Tibial nerve (tissue), 4 donors: ENCODE results near the gene GPC5.
"Not testable (repeated sequence)": the region's sequence is repeated elsewhere in the genome, so short reads cannot be mapped to it uniquely, and the experiment has no call there.

Experiments
- EP300 ChIP-seq, 2 donors: sonication (generic); formaldehyde crosslinking; IDR thresholded peaks; one replicate each; pipeline ENCODE4 v1.6.1; 2017; ENCODE audit warnings: antibody characterized with exemption in 2 of 2, mild to moderate bottlenecking in 1 of 2
- POLR2A ChIP-seq, 2 donors: fragments of 450-650 bp; IDR thresholded peaks; one replicate each; pipeline ENCODE4 v1.6.1; 2017; ENCODE audit warnings: antibody characterized with exemption in 2 of 2, mild to moderate bottlenecking in 2 of 2, moderate library complexity in 2 of 2
- TF ChIP-seq, protein P1 (sequence below), 5 experiments: fragments of 200-600 bp in 3 of 5; fragments of 450-650 bp in 2 of 5; sonication (generic) in 3 of 5; IDR thresholded peaks; one replicate each; pipeline ENCODE4 v1.5.1; 2016 to 2019; ENCODE audit warnings: antibody characterized with exemption in 5 of 5, mild to moderate bottlenecking in 3 of 5, moderate library complexity in 2 of 5

DNA sequence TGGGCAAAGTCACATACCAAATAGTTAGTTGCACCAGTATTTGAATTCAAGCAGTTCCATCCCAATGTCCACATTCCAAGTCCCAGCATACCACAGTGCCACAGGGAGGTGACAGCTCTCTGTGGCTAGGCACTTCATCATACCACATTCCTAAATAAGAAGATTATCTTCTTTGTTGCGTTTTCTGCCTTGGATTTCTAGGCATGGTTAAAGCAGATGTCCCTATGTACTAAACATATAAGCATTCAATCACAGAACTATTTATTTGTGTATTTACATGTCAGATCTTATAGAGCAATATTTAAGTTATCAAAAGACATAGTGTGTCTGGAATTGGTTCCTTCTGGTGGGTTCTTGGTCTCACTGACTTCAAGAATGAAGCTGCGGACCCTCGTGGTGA, 403.4 kb downstream of the GPC5 start:
- TF ChIP-seq, protein P1, sequence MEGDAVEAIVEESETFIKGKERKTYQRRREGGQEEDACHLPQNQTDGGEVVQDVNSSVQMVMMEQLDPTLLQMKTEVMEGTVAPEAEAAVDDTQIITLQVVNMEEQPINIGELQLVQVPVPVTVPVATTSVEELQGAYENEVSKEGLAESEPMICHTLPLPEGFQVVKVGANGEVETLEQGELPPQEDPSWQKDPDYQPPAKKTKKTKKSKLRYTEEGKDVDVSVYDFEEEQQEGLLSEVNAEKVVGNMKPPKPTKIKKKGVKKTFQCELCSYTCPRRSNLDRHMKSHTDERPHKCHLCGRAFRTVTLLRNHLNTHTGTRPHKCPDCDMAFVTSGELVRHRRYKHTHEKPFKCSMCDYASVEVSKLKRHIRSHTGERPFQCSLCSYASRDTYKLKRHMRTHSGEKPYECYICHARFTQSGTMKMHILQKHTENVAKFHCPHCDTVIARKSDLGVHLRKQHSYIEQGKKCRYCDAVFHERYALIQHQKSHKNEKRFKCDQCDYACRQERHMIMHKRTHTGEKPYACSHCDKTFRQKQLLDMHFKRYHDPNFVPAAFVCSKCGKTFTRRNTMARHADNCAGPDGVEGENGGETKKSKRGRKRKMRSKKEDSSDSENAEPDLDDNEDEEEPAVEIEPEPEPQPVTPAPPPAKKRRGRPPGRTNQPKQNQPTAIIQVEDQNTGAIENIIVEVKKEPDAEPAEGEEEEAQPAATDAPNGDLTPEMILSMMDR (IDR thresholded peaks at IDR 0.05) = not testable (repeated sequence)
- not testable (repeated sequence) for TF ChIP-seq POLR2A, EP300 (IDR thresholded peaks at IDR 0.05)
